NCI-H446 treated with DMSO at 0.1 percent for 48 hours (cell line): ENCODE data around the gene ROR1.
A peak's percentile ranks its signal among the peaks of the same experiment; 100 is the strongest.

ENCODE experiments used
- DNase-seq: peaks from one replicate; lab custom pipeline; 2025; lab: John Stamatoyannopoulos, UW

Gene ROR1

GRCh38 chr1:63858153-63858552 is 84.3 kb downstream of the ROR1 start:
- no peak for DNase-seq

- no peak for DNase-seq
Observed at GRCh38 chr1:63859480-63860275, 85.9 kb downstream of the ROR1 start.

- DNase-seq, result no peak
Observed at GRCh38 chr1:63861052-63861691, 87.4 kb downstream of the ROR1 start.

GRCh38 chr1:63863145-63863544 is 89.3 kb downstream of the ROR1 start:
- no peak for DNase-seq

GRCh38 chr1:63864224-63864641 is 90.4 kb downstream of the ROR1 start:
- DNase-seq, result peak; percentile 36

- DNase-seq, result no peak
Observed at GRCh38 chr1:63865561-63865960, 91.7 kb downstream of the ROR1 start.

GRCh38 chr1:63866084-63866483 is 92.3 kb downstream of the ROR1 start:
- DNase-seq, result no peak

GRCh38 chr1:63867429-63868176 is 93.8 kb downstream of the ROR1 start:
- DNase-seq, result no peak

- no peak for DNase-seq
Observed at GRCh38 chr1:63868268-63868781, 94.5 kb downstream of the ROR1 start.

- DNase-seq, result no peak
Observed at GRCh38 chr1:63870152-63870551, 96.3 kb downstream of the ROR1 start.

- no peak for DNase-seq
Observed at GRCh38 chr1:63871463-63871862, 97.6 kb downstream of the ROR1 start.

- no peak for DNase-seq
Observed at GRCh38 chr1:63873751-63874150, 99.9 kb downstream of the ROR1 start.

- peak; percentile 80 for DNase-seq
Observed at GRCh38 chr1:63874278-63874880, 100.6 kb downstream of the ROR1 start.

- DNase-seq, result no peak
Observed at GRCh38 chr1:63875636-63876035, 101.8 kb downstream of the ROR1 start.

GRCh38 chr1:63877021-63877767 is 103.4 kb downstream of the ROR1 start:
- DNase-seq, result no peak

GRCh38 chr1:63877816-63878215 is 104.0 kb downstream of the ROR1 start:
- DNase-seq, result peak; percentile 27

GRCh38 chr1:63878932-63879331 is 105.1 kb downstream of the ROR1 start:
- DNase-seq, result no peak

- no peak for DNase-seq
Observed at GRCh38 chr1:63880958-63881576, 107.2 kb downstream of the ROR1 start.

GRCh38 chr1:63882048-63882704 is 108.4 kb downstream of the ROR1 start:
- peak; percentile 37 for DNase-seq

GRCh38 chr1:63883494-63884235 is 109.8 kb downstream of the ROR1 start:
- DNase-seq, result peak; percentile 37
